AG09319 (cell line): Measurements from ENCODE around the gene SETD1B.
A peak's percentile ranks its signal among the peaks of the same experiment; 100 is the strongest.
"Not testable (repeated sequence)": the region's sequence is repeated elsewhere in the genome, so short reads cannot be mapped to it uniquely, and the experiment has no call there.

Experiments
- DNase-seq: peaks from one replicate; pipeline ENCODE4 v3.0.0-alpha.2; 2010; ENCODE audit warnings: low read depth; ENCODE audit errors: extremely low read depth
- CTCF ChIP-seq: IDR thresholded peaks from 2 replicates; pipeline ENCODE4 v1.5.1; 2011; ENCODE audit warnings: low read depth, mild to moderate bottlenecking, inconsistent platforms, low read length, moderate library complexity

SETD1B gene

GRCh38 chr12:121858662-121859572 is 55.1 kb downstream of the SETD1B start, which contains the start of gene HPD:
Gene HPD (minus strand): TSS chr12:121858859. CDS start chr12:121858823, 36 bp downstream.
- peak; percentile 4; the same call in 1 of the 2 replicates for TF ChIP-seq CTCF
- peak; percentile 64 for DNase-seq

- no peak for TF ChIP-seq CTCF
Observed at GRCh38 chr12:121860257-121860656, 56.4 kb downstream of the SETD1B start.

GRCh38 chr12:121860699-121861098 is 56.9 kb downstream of the SETD1B start:
- DNase-seq, result not testable (repeated sequence)

More at GRCh38 chr12:121860257-121860656, 56.4 kb downstream of the SETD1B start:
- DNase-seq, result no peak

GRCh38 chr12:121861636-121862254 is 57.9 kb downstream of the SETD1B start:
- TF ChIP-seq CTCF, result no peak
- DNase-seq, result no peak

GRCh38 chr12:121866331-121866730 is 62.5 kb downstream of the SETD1B start:
- TF ChIP-seq CTCF, result no peak
- no peak for DNase-seq

- DNase-seq, result not testable (repeated sequence)
Observed at GRCh38 chr12:121869229-121869628, 65.4 kb downstream of the SETD1B start.

GRCh38 chr12:121871467-121871866 is 67.7 kb downstream of the SETD1B start:
- TF ChIP-seq CTCF, result no peak
- no peak for DNase-seq

GRCh38 chr12:121872546-121873215 is 68.9 kb downstream of the SETD1B start:
- TF ChIP-seq CTCF, result no peak
- DNase-seq, result peak; percentile 91
